HG03521 (cell line): ENCODE data around the gene SLC47A2.

Source experiments
- ATAC-seq: cut with Tn5 transposase; IDR thresholded peaks from one replicate; pipeline ENCODE4 v1.9.1; 2021; ENCODE audit warnings: mild to moderate bottlenecking, moderate library complexity; ENCODE audit not compliant: unreplicated experiment

The SLC47A2 gene

GRCh38 chr17:19647697-19648474 lies 68.5 kb downstream of the SLC47A2 start:
- peak; percentile 3 for ATAC-seq

GRCh38 chr17:19646788-19647696 lies 69.3 kb downstream of the SLC47A2 start:
- no peak for ATAC-seq

GRCh38 chr17:19645734-19646201 lies 70.6 kb downstream of the SLC47A2 start:
- no peak for ATAC-seq

GRCh38 chr17:19644493-19645210 lies 71.7 kb downstream of the SLC47A2 start:
- no peak for ATAC-seq

- ATAC-seq = no peak
Observed at GRCh38 chr17:19642373-19642893, 74.0 kb downstream of the SLC47A2 start.

- ATAC-seq = no peak
Observed at GRCh38 chr17:19641687-19642372, 74.6 kb downstream of the SLC47A2 start.

- ATAC-seq = no peak
Observed at GRCh38 chr17:19631905-19632304, 84.5 kb downstream of the SLC47A2 start.

- ATAC-seq = no peak
Observed at GRCh38 chr17:19630661-19631060, 85.7 kb downstream of the SLC47A2 start.

GRCh38 chr17:19630035-19630434 lies 86.3 kb downstream of the SLC47A2 start:
- ATAC-seq = no peak

GRCh38 chr17:19629449-19629848 lies 86.9 kb downstream of the SLC47A2 start:
- ATAC-seq = no peak
